Panc1 (cell line): ENCODE measurements around the gene COPS7A. TPM values are rescaled to one million over a fixed set of nuclear protein-coding genes. Genes with fewer than 3 reads are reported as not detected.

ENCODE experiments used
- ATAC-seq: fragments of 200-7000 bp; cut with Tn5 transposase; 2 replicates; pipeline ENCODE4 v1.9.1; 2020; ENCODE audit warnings: mild to moderate bottlenecking, moderate library complexity
- BruUV-seq: library from RNA; stranded (reverse); fragments of 400-500 nt; replicated peaks from 2 replicates; lab custom pipeline; 2021; lab: Mats Ljungman, UMichigan
- CTCF ChIA-PET: fragments of 300-600 bp; sonication (Branson Sonifier 250); formaldehyde crosslinking; loops from one replicate; lab custom pipeline; 2022; ENCODE audit warnings: antibody characterized with exemption; lab: Charles Lee
- POLR2A ChIA-PET: fragments of 300-600 bp; sonication (Branson Sonifier 250); formaldehyde crosslinking; loops from one replicate; lab custom pipeline; 2022; ENCODE audit warnings: antibody characterized with exemption; lab: Charles Lee
- DNase-seq: peaks from one replicate; pipeline ENCODE4 v3.0.0-alpha.2; 2010; ENCODE audit warnings: low read depth, low spot score
- H3K27ac ChIP-seq: 2 replicates; pipeline ENCODE4 v1.5.1; 2011; ENCODE audit warnings: mild to moderate bottlenecking, low read length, inconsistent platforms
- H3K27me3 ChIP-seq: fragments of 200-500 bp; sonication (Bioruptor generic); 2 replicates; pipeline ENCODE4 v1.6.0; 2014; ENCODE audit warnings: low read length, inconsistent platforms; ENCODE audit not compliant: control insufficient read depth, insufficient read depth
- H3K36me3 ChIP-seq: fragments of 200-500 bp; sonication (Bioruptor generic); 2 replicates; pipeline ENCODE4 v1.5.1; 2014; ENCODE audit warnings: inconsistent platforms, mild to moderate bottlenecking, low read length, moderate library complexity; ENCODE audit not compliant: control insufficient read depth, insufficient read depth
- H3K4me1 ChIP-seq: 2 replicates; pipeline ENCODE4 v1.5.1; 2011; ENCODE audit warnings: inconsistent platforms, mild to moderate bottlenecking, low read length, moderate library complexity; ENCODE audit not compliant: control insufficient read depth, insufficient read depth
- H3K4me3 ChIP-seq, 2 experiments: 2 replicates each; pipeline ENCODE4 v1.5.1; 2011 to 2012; ENCODE audit warnings: low read depth in 2 of 2, low read length in 2 of 2, mild to moderate bottlenecking in 2 of 2, inconsistent platforms in 1 of 2, moderate library complexity in 1 of 2
- H3K9me3 ChIP-seq: fragments of 200-500 bp; sonication (Bioruptor generic); 2 replicates; pipeline ENCODE4 v1.5.1; 2014; ENCODE audit warnings: low read depth, mild to moderate bottlenecking, inconsistent platforms, low read length, moderate library complexity; ENCODE audit not compliant: control insufficient read depth, insufficient read depth
- CTCF ChIP-seq: fragments of 450-650 bp; IDR thresholded peaks from 2 replicates; pipeline ENCODE4 v1.5.1; 2017; ENCODE audit warnings: mild to moderate bottlenecking
- POLR2AphosphoS5 ChIP-seq: IDR thresholded peaks from 2 replicates; pipeline ENCODE4 v1.6.1; 2012; ENCODE audit warnings: mild to moderate bottlenecking, low read depth, low read length, moderate library complexity
- SIN3A ChIP-seq: IDR thresholded peaks from 2 replicates; pipeline ENCODE4 v1.6.1; 2012; ENCODE audit warnings: low read depth, mild to moderate bottlenecking, low read length, moderate library complexity, borderline replicate concordance; ENCODE audit not compliant: insufficient read depth
- TCF7L2 ChIP-seq: IDR thresholded peaks from 2 replicates; pipeline ENCODE4 v1.6.1; 2011; ENCODE audit warnings: mild to moderate bottlenecking, low read depth, low read length, inconsistent platforms
- in situ Hi-C: cut with HindIII; loops from 2 replicates; pipeline ENCODE4 v1.10.0; 2016; ENCODE audit warnings: low sequenced_read_pairs, low pct_unique_long_range_greater_than_20kb
- intact Hi-C: fragments of 100-400 bp; cut with micrococcal nuclease; formaldehyde crosslinking; loops from one replicate; pipeline ENCODE4 v1.10.0; 2022; ENCODE audit not compliant: unreplicated experiment
- total RNA-seq: library from RNA; stranded (reverse); gene quantifications from one replicate; pipeline ENCODE4 v1.2.1, GENCODE V29; 2021; ENCODE audit not compliant: unreplicated experiment
- TF ChIP-seq, protein P1 (sequence below), 2 experiments: IDR thresholded peaks; 2 replicates each; pipeline ENCODE4 v1.6.1; 2011 to 2012; ENCODE audit warnings: low read depth in 2 of 2, control low read depth in 1 of 2, low read length in 1 of 2, mild to moderate bottlenecking in 1 of 2, moderate library complexity in 1 of 2; ENCODE audit not compliant: insufficient read depth in 1 of 2

The COPS7A gene
- total RNA-seq, 1 experiment from 2014 or later = 37.5 TPM

GRCh38 chr12:6779708-6780432, 56.0 kb downstream of the COPS7A start:
- H3K36me3 ChIP-seq = no peaks in the 10 kb centered on the region
- no peaks in the 10 kb centered on the region for H3K27me3 ChIP-seq
- ChIA-PET POLR2A (no interaction called here), CTCF (interaction anchor here (0.5 kb wide), 1 partner anchor 115 kb away, joined by 5 read pairs; no protein-coding TSS in a partner anchor)
- ATAC-seq (no peak), DNase-seq (no peak)
- in situ Hi-C loops = no loop called here
- H3K4me3 ChIP-seq = no peak overlapping the region
- TF ChIP-seq, protein P1, sequence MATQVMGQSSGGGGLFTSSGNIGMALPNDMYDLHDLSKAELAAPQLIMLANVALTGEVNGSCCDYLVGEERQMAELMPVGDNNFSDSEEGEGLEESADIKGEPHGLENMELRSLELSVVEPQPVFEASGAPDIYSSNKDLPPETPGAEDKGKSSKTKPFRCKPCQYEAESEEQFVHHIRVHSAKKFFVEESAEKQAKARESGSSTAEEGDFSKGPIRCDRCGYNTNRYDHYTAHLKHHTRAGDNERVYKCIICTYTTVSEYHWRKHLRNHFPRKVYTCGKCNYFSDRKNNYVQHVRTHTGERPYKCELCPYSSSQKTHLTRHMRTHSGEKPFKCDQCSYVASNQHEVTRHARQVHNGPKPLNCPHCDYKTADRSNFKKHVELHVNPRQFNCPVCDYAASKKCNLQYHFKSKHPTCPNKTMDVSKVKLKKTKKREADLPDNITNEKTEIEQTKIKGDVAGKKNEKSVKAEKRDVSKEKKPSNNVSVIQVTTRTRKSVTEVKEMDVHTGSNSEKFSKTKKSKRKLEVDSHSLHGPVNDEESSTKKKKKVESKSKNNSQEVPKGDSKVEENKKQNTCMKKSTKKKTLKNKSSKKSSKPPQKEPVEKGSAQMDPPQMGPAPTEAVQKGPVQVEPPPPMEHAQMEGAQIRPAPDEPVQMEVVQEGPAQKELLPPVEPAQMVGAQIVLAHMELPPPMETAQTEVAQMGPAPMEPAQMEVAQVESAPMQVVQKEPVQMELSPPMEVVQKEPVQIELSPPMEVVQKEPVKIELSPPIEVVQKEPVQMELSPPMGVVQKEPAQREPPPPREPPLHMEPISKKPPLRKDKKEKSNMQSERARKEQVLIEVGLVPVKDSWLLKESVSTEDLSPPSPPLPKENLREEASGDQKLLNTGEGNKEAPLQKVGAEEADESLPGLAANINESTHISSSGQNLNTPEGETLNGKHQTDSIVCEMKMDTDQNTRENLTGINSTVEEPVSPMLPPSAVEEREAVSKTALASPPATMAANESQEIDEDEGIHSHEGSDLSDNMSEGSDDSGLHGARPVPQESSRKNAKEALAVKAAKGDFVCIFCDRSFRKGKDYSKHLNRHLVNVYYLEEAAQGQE (IDR thresholded peaks at IDR 0.05; ENCODE audit: insufficient read depth in 1 of 2, low read depth in 2 of 2, low read length in 1 of 2) = no peak
- no peak for TF ChIP-seq TCF7L2
- TF ChIP-seq SIN3A = no peak
- no peak for TF ChIP-seq POLR2AphosphoS5
- TF ChIP-seq CTCF = no peak
- intact Hi-C loops = no loop called here
- BruUV-seq = no TSS peak
- peaks cover 4% of the 10 kb centered on the region; the same call in 1 of the 2 replicates for H3K4me1 ChIP-seq
- no peak overlapping the region for H3K27ac ChIP-seq
- no peaks in the 10 kb centered on the region for H3K9me3 ChIP-seq

DNA sequence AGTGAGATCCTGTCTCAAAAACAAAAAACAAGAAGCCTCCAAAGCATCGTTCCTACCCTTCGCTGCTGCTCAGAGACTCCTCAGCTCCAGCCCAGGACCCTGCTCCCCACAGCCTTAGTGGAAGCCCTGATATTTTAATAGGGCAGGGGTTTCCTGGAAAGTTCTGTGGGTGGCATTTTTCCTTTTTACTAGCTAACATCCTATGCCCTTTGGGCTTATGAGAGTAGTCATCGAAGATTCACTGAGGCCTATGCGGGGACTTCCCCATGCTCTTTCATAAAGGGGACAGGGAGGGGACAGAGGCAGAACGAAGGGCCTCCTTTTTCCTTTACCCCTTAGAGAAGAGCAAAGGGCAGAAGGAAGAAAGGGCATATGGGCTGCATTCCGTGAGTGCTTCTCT, 56.7 kb downstream of the COPS7A start:
- in situ Hi-C loops (no loop called here), intact Hi-C loops (no loop called here)
- Histone ChIP-seq H3K27me3 (no peaks in the 10 kb centered on the region), H3K4me3 (no peak overlapping the region), H3K4me1 (peaks cover 4% of the 10 kb centered on the region; the same call in 1 of the 2 replicates), H3K36me3 (no peaks in the 10 kb centered on the region), H3K9me3 (no peaks in the 10 kb centered on the region), H3K27ac (no peak overlapping the region)
- BruUV-seq = no TSS peak
- no peak for ATAC-seq
- ChIA-PET POLR2A (interaction anchor here (0.5 kb wide), 1 partner anchor 11 kb away, joined by 3 read pairs; no protein-coding TSS in a partner anchor), CTCF (interaction anchor here (0.7 kb wide), 1 partner anchor 27 kb away, joined by 3 read pairs; the partner anchor contains the start of gene MLF2)
- DNase-seq = no peak
- TF ChIP-seq CTCF (no peak), POLR2AphosphoS5 (no peak), TCF7L2 (no peak), SIN3A (no peak)
- TF ChIP-seq, protein P1 (IDR thresholded peaks at IDR 0.05; ENCODE audit: insufficient read depth in 1 of 2, low read depth in 2 of 2, low read length in 1 of 2) = no peak
